ENCODE data around the gene ARX. TPM values are rescaled to one million over a fixed set of nuclear protein-coding genes. Genes with fewer than 3 reads are reported as not detected.

ARX gene
- polyA plus RNA-seq, 1 of the 3 experiments (the other 2 are of a cell fraction) = not detected

DNA sequence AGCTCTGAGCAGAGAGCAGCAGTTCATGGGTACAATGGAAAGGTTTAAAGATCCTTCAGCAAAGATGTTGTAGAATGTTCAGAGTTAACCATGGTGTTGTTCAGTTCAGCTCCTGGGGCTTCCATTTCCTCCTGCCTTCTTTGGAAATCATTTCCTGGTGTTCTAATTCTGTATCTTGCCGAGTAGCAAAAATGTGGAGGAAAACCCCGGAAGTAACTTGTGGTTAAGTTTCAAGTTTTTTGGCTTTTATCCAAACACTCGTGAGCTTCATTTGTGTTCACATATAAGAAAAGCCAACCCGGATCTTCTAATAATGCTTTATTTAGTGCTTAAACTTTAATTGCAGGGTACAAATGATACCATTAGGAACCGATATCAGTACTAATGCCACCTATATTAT, 33.6 kb upstream of the ARX start:
- H3K79me2 ChIP-seq (ENCODE audit: insufficient read depth) = no peaks in the 10 kb centered on the region
- no peak overlapping the region for H3K4me3 ChIP-seq (ENCODE audit: low read depth in 2 of 2, low read length in 1 of 2)
- H3K36me3 ChIP-seq (replicated peaks in 1 of 2; ENCODE audit: control insufficient read depth in 1 of 2, insufficient read depth in 2 of 2, low read length in 1 of 2) = no peaks in the 10 kb centered on the region
- ChIA-PET POLR2A (no interaction called here), CTCF (interaction anchor here (1.1 to 1.5 kb wide), 2 partner anchors 29 to 211 kb away, joined by 3 read pairs; no protein-coding TSS in a partner anchor)
- H2AFZ ChIP-seq (ENCODE audit: low read depth) = no peak overlapping the region
- TF ChIP-seq FOXM1 (IDR thresholded peaks at IDR 0.05; ENCODE audit: low read depth) (no peak), EZH2phosphoT487 (IDR thresholded peaks at IDR 0.05; ENCODE audit: borderline replicate concordance, low read depth) (no peak), GABPA (IDR thresholded peaks at IDR 0.05; ENCODE audit: low read depth) (no peak), RFX5 (IDR thresholded peaks at IDR 0.05; ENCODE audit: low read length) (no peak)
- DNase-seq = no peak
- no peak overlapping the region for H3K9ac ChIP-seq
- H4K20me1 ChIP-seq (ENCODE audit: insufficient read depth) = no peaks in the 10 kb centered on the region
- H3K27me3 ChIP-seq (ENCODE audit: insufficient read depth) = no peaks in the 10 kb centered on the region; the same call in 1 of the 2 replicates
- H3K4me1 ChIP-seq (ENCODE audit: control insufficient read depth in 1 of 2, insufficient read depth in 2 of 2, low read depth in 1 of 2, low read length in 1 of 2) = peaks cover 0 to 14% of the 10 kb centered on the region in 2 experiments; a peak in 1 of 4 replicates
- no peak overlapping the region for H3K4me2 ChIP-seq
- no peak overlapping the region for H3K27ac ChIP-seq (ENCODE audit: low read depth in 2 of 2, low read length in 1 of 2)
- H3F3A ChIP-seq (replicated peaks; ENCODE audit: insufficient read depth) = no peaks in the 10 kb centered on the region
- H3K9me2 ChIP-seq = no peaks in the 10 kb centered on the region
- no peaks in the 10 kb centered on the region for H3K9me3 ChIP-seq
- WGBS (ENCODE audit: low lambda C conversion rate) = 27% methylated on average over 5 of the region's 5 CpGs

DNA sequence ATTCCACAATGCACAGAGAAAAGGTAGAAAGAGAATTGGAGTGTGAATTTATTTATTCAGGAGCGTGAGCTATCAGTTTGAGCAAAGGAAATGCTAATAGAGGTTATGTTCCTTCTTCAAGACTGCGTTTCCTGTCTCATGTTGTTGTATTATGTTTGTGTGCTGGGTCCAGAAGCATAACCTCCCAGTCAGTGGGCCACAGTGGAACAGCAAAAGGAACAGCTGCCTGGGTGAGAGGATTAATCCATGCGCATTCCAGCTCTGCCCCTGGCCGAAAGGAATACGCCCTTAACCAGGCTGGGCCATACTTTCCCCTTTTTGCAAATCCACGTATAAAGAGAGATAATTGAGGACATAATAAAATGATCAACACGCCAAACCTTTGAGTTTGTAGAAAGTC, 32.4 kb upstream of the ARX start:
- DNase-seq = no peak
- CTCF ChIA-PET = interaction anchor here (1.2 kb wide), 1 partner anchor 14 kb away, joined by 3 read pairs; no protein-coding TSS in a partner anchor
- 44% methylated on average over 7 of the region's 7 CpGs for WGBS (ENCODE audit: low lambda C conversion rate)
- POLR2A ChIA-PET = no interaction called here
- no peak for TF ChIP-seq EP300 (IDR thresholded peaks at IDR 0.05; ENCODE audit: borderline replicate concordance in 1 of 2, low read depth in 1 of 2, low read length in 1 of 2)
- no peak for TF ChIP-seq FOXJ3 (CRISPR knock-in tag; IDR thresholded peaks at IDR 0.05)
- TF ChIP-seq TEAD4 (IDR thresholded peaks at IDR 0.05; ENCODE audit: borderline replicate concordance, insufficient read depth) = no peak
- no peak for TF ChIP-seq FOSL2 (IDR thresholded peaks at IDR 0.05; ENCODE audit: borderline replicate concordance, low read depth)
- TF ChIP-seq RCOR1 (IDR thresholded peaks at IDR 0.05; ENCODE audit: low read length) = no peak
- TF ChIP-seq YY1 (IDR thresholded peaks at IDR 0.05; ENCODE audit: low read depth) = no peak
- no peak for TF ChIP-seq RFX5 (IDR thresholded peaks at IDR 0.05; ENCODE audit: low read length)
- TF ChIP-seq, protein P1, sequence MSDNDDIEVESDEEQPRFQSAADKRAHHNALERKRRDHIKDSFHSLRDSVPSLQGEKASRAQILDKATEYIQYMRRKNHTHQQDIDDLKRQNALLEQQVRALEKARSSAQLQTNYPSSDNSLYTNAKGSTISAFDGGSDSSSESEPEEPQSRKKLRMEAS (IDR thresholded peaks at IDR 0.05; ENCODE audit: low read depth) = no peak
- TF ChIP-seq EZH2phosphoT487 (IDR thresholded peaks at IDR 0.05; ENCODE audit: borderline replicate concordance, low read depth) = no peak
- TF ChIP-seq FOXM1 (IDR thresholded peaks at IDR 0.05; ENCODE audit: low read depth) = no peak
- Histone ChIP-seq H2AFZ (ENCODE audit: low read depth) (no peak overlapping the region), H3K27ac (ENCODE audit: low read depth in 2 of 2, low read length in 1 of 2) (no peak overlapping the region), H3K4me1 (ENCODE audit: control insufficient read depth in 1 of 2, insufficient read depth in 2 of 2, low read depth in 1 of 2, low read length in 1 of 2) (peaks cover 0 to 14% of the 10 kb centered on the region in 2 experiments; a peak in 1 of 4 replicates), H4K20me1 (ENCODE audit: insufficient read depth) (no peaks in the 10 kb centered on the region), H3K9me2 (no peaks in the 10 kb centered on the region), H3K9me3 (no peaks in the 10 kb centered on the region), H3K4me3 (ENCODE audit: low read depth in 2 of 2, low read length in 1 of 2) (no peak overlapping the region), H3K4me2 (no peak overlapping the region), H3K36me3 (replicated peaks in 1 of 2; ENCODE audit: control insufficient read depth in 1 of 2, insufficient read depth in 2 of 2, low read length in 1 of 2) (no peaks in the 10 kb centered on the region), H3F3A (replicated peaks; ENCODE audit: insufficient read depth) (no peaks in the 10 kb centered on the region), H3K79me2 (ENCODE audit: insufficient read depth) (no peaks in the 10 kb centered on the region), H3K9ac (no peak overlapping the region), H3K27me3 (ENCODE audit: insufficient read depth) (no peaks in the 10 kb centered on the region)

DNA sequence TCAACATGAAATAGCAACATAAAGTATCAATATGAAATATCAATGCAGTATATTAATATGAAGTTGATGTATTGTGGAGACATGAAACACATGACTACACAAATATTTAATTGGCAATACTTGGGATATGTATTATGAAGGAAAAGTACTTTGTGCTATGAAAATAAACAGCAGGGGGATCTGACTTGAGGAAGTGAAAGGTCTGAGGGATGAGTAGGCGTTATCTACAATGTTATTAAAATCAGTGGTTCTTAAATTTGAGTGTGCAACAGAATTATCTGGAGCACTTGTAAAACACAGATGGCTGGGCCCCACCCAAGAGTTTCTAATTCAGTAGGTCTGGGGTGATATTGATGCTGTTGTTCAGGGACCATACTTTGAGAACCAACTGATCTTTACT, 27.4 kb upstream of the ARX start:
- Histone ChIP-seq H3K4me2 (no peak overlapping the region), H3K4me3 (ENCODE audit: low read depth in 2 of 2, low read length in 1 of 2) (no peak overlapping the region), H3K9me2 (no peaks in the 10 kb centered on the region), H3K36me3 (replicated peaks in 1 of 2; ENCODE audit: control insufficient read depth in 1 of 2, insufficient read depth in 2 of 2, low read length in 1 of 2) (no peaks in the 10 kb centered on the region), H3K9ac (no peak overlapping the region), H3K27me3 (ENCODE audit: insufficient read depth) (no peaks in the 10 kb centered on the region; the same call in 1 of the 2 replicates), H3K9me3 (no peaks in the 10 kb centered on the region), H4K20me1 (ENCODE audit: insufficient read depth) (no peaks in the 10 kb centered on the region), H3K4me1 (ENCODE audit: control insufficient read depth in 1 of 2, insufficient read depth in 2 of 2, low read depth in 1 of 2, low read length in 1 of 2) (peaks cover 0 to 3% of the 10 kb centered on the region in 2 experiments; a peak in 1 of 4 replicates), H3K79me2 (ENCODE audit: insufficient read depth) (no peaks in the 10 kb centered on the region), H2AFZ (ENCODE audit: low read depth) (no peak overlapping the region), H3K27ac (ENCODE audit: low read depth in 2 of 2, low read length in 1 of 2) (no peak overlapping the region), H3F3A (replicated peaks; ENCODE audit: insufficient read depth) (no peaks in the 10 kb centered on the region)
- 35% methylated on average over 1 of the region's 1 CpG for WGBS (ENCODE audit: low lambda C conversion rate)
- POLR2A ChIA-PET = no interaction called here
- CTCF ChIA-PET = interaction anchor here (0.6 kb wide), 1 partner anchor 354 kb away, joined by 3 read pairs; no protein-coding TSS in a partner anchor
- DNase-seq = no peak
- TF ChIP-seq, protein P2, sequence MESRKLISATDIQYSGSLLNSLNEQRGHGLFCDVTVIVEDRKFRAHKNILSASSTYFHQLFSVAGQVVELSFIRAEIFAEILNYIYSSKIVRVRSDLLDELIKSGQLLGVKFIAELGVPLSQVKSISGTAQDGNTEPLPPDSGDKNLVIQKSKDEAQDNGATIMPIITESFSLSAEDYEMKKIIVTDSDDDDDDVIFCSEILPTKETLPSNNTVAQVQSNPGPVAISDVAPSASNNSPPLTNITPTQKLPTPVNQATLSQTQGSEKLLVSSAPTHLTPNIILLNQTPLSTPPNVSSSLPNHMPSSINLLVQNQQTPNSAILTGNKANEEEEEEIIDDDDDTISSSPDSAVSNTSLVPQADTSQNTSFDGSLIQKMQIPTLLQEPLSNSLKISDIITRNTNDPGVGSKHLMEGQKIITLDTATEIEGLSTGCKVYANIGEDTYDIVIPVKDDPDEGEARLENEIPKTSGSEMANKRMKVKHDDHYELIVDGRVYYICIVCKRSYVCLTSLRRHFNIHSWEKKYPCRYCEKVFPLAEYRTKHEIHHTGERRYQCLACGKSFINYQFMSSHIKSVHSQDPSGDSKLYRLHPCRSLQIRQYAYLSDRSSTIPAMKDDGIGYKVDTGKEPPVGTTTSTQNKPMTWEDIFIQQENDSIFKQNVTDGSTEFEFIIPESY (IDR thresholded peaks at IDR 0.05; ENCODE audit: borderline replicate concordance, low read depth) = no peak
- no peak for TF ChIP-seq RFX5 (IDR thresholded peaks at IDR 0.05; ENCODE audit: low read length)
- no peak for TF ChIP-seq YY1 (IDR thresholded peaks at IDR 0.05; ENCODE audit: low read depth)
- TF ChIP-seq, protein P3, sequence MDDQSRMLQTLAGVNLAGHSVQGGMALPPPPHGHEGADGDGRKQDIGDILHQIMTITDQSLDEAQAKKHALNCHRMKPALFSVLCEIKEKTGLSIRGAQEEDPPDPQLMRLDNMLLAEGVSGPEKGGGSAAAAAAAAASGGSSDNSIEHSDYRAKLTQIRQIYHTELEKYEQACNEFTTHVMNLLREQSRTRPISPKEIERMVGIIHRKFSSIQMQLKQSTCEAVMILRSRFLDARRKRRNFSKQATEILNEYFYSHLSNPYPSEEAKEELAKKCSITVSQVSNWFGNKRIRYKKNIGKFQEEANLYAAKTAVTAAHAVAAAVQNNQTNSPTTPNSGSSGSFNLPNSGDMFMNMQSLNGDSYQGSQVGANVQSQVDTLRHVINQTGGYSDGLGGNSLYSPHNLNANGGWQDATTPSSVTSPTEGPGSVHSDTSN (IDR thresholded peaks at IDR 0.05) = no peak

All from SK-N-SH (cell line).